HepG2 (cell line): ENCODE measurements around the gene TP53I3. TPM values are rescaled to one million over a fixed set of nuclear protein-coding genes. Genes with fewer than 3 reads are reported as not detected.

Source experiments
- AHR ChIP-seq: IDR thresholded peaks from 2 replicates; pipeline ENCODE4 v1.6.1; 2018; ENCODE audit warnings: missing genetic modification reagents, missing compliant biosample characterization
- BCL6 ChIP-seq: IDR thresholded peaks from 2 replicates; pipeline ENCODE4 v1.6.1; 2016; ENCODE audit warnings: missing genetic modification reagents, missing compliant biosample characterization
- ESRRA ChIP-seq: sonication (generic); formaldehyde crosslinking; IDR thresholded peaks from 2 replicates; pipeline ENCODE4 v1.5.1; 2020; ENCODE audit warnings: mild to moderate bottlenecking, low read depth, missing genetic modification reagents
- KLF6 ChIP-seq: IDR thresholded peaks from 2 replicates; pipeline ENCODE4 v1.8.0; 2016; ENCODE audit warnings: missing biosample characterization, missing genetic modification reagents
- MEIS2 ChIP-seq: sonication (generic); formaldehyde crosslinking; IDR thresholded peaks from 2 replicates; pipeline ENCODE4 v1.9.0; 2021; ENCODE audit warnings: mild to moderate bottlenecking, missing genetic modification reagents
- NCOR1 ChIP-seq: fragments of 200-600 bp; sonication (generic); IDR thresholded peaks from 2 replicates; pipeline ENCODE4 v1.7.0; 2017; ENCODE audit warnings: antibody characterized with exemption, low read length, borderline replicate concordance
- ZBTB49 ChIP-seq: sonication (generic); formaldehyde crosslinking; IDR thresholded peaks from 2 replicates; pipeline ENCODE4 v1.4.0; 2020; ENCODE audit warnings: missing genetic modification reagents, borderline replicate concordance
- ZNF101 ChIP-seq: sonication (generic); formaldehyde crosslinking; IDR thresholded peaks from 2 replicates; pipeline ENCODE4 v1.4.0; 2020; ENCODE audit warnings: mild to moderate bottlenecking, low read depth, missing genetic modification reagents, borderline replicate concordance
- ZNF382 ChIP-seq: sonication (generic); formaldehyde crosslinking; IDR thresholded peaks from 2 replicates; pipeline ENCODE4 v1.5.0; 2020; ENCODE audit warnings: missing genetic modification reagents, mild to moderate bottlenecking, borderline replicate concordance
- ZNF407 ChIP-seq: sonication (generic); formaldehyde crosslinking; IDR thresholded peaks from one replicate; pipeline ENCODE4 v1.5.1; 2020; ENCODE audit warnings: mild to moderate bottlenecking, missing genetic modification reagents; ENCODE audit errors: not compliant biosample characterization
- ZNF446 ChIP-seq: sonication (generic); formaldehyde crosslinking; IDR thresholded peaks from 2 replicates; pipeline ENCODE4 v1.5.0; 2020; ENCODE audit warnings: mild to moderate bottlenecking, missing genetic modification reagents
- ZNF513 ChIP-seq: sonication (generic); formaldehyde crosslinking; conservative IDR thresholded peaks from 2 replicates; pipeline ENCODE4 v1.5.0; 2020; ENCODE audit warnings: missing genetic modification reagents
- ZNF670 ChIP-seq: sonication (generic); formaldehyde crosslinking; IDR thresholded peaks from 2 replicates; pipeline ENCODE4 v1.8.0; 2022; ENCODE audit warnings: mild to moderate bottlenecking, missing genetic modification reagents, borderline replicate concordance
- polyA plus RNA-seq, 8 experiments: library from polyadenylated mRNA; depleted of rRNA in 3 of 8; stranded (reverse) in 7 of 8; unstranded in 1 of 8; fragments of >200 nt; fragmentation: Illumina TruSeq in 4 of 8; extraction: Trizol in 4 of 8; gene quantifications; 2 replicates each; pipeline versions ENCODE4 v1.2.1 to v1.2.3, GENCODE V29; 2011 to 2016; ENCODE audit warnings: low read depth in 4 of 8, missing spikeins in 1 of 8, mixed read lengths in 1 of 8; ENCODE audit not compliant: insufficient read depth in 1 of 8
- total RNA-seq, 5 experiments: library from RNA; depleted of rRNA; stranded (reverse); fragments of >200 nt; fragmentation: Illumina TruSeq; extraction: Trizol; gene quantifications; 2 replicates each; pipeline ENCODE4 v1.2.3, GENCODE V29; 2016; ENCODE audit warnings: low read depth in 1 of 5
- TF ChIP-seq, protein P1 (sequence below): sonication (generic); formaldehyde crosslinking; IDR thresholded peaks from 2 replicates; pipeline ENCODE4 v1.4.0; 2020; ENCODE audit warnings: low read depth, mild to moderate bottlenecking, missing genetic modification reagents

The TP53I3 gene
- total and polyA plus RNA-seq, 2 of the 13 experiments (the other 11 are each of a cell fraction or from before 2014, with no cell fraction given) = 25.0 to 44.1 TPM

DNA sequence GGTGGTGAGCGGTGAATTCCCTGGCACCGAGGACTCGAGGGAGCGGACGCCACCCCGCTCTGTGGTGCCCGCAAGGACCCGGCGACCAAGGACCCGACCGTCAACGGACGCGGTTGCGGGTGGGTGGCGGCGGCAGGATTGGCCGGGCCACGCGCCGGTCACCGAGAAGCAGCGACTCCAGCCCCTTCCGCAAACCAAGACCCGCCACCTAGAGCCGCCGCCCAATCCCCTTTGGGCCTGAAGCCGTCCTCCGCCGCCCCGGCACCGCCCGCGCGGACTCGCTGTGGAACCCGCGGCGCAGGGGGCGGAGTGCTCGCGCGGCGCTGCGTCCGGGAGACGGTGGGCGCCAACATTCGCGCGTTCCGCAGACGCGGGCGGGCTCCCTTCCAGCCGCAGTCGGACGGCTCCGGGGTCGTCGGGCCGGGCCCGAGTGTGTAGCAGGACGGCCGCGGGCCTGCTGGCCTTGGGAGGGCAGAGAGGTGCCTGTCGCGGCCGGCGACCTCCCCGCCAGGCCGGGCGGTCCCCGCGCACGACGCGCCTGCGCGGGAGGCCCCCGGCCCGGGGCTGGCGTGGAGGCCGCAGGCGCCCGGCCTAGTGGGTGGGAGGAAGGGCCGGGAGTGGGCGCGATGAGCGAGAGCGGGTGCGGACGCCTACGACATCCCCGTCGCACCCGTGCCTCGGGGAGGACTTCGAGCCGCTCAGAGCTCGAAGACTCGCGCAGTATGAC lies 38.7 kb upstream of the TP53I3 start, which contains the start of the genes FAM228B and PFN4 (continued):
- TF ChIP-seq ZNF382 (CRISPR knock-in tag) (no peak), ZNF670 (CRISPR knock-in tag) (peak; percentile 70; the same call in 1 of the 2 replicates), KLF6 (CRISPR knock-in tag) (peak; percentile 91; the same call in 1 of the 2 replicates), ZNF446 (CRISPR knock-in tag) (peak; percentile 86; the same call in 1 of the 2 replicates), ZNF101 (CRISPR knock-in tag) (0 out of 2 replicates have a peak, but pooled peaks have one; percentile 70), ZNF513 (CRISPR knock-in tag) (no peak), MEIS2 (CRISPR knock-in tag) (peak; percentile 29; the same call in 1 of the 2 replicates), ZNF407 (CRISPR knock-in tag) (peak; percentile 97), AHR (CRISPR knock-in tag) (no peak; the same call in 1 of the 2 replicates), BCL6 (CRISPR knock-in tag) (0 out of 2 replicates have a peak, but pooled peaks have one; percentile 47), NCOR1 (no peak), ZBTB49 (no peak), ESRRA (CRISPR knock-in tag) (peak; percentile 11; the same call in 1 of the 2 replicates)
- TF ChIP-seq, protein P1, sequence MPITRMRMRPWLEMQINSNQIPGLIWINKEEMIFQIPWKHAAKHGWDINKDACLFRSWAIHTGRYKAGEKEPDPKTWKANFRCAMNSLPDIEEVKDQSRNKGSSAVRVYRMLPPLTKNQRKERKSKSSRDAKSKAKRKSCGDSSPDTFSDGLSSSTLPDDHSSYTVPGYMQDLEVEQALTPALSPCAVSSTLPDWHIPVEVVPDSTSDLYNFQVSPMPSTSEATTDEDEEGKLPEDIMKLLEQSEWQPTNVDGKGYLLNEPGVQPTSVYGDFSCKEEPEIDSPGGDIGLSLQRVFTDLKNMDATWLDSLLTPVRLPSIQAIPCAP (CRISPR knock-in tag) = peak; percentile 31; the same call in 1 of the 2 replicates
